GM12878 (cell line): ENCODE measurements around the gene RFXANK. TPM values are rescaled to one million over a fixed set of nuclear protein-coding genes. Genes with fewer than 3 reads are reported as not detected.

Experiments
- ATAC-seq: fragments of 200-7000 bp; cut with Tn5 transposase; 3 replicates; pipeline ENCODE4 v1.9.1; 2020; ENCODE audit warnings: mild to moderate bottlenecking, moderate library complexity
- BruUV-seq: library from RNA; stranded (reverse); fragments of 400-500 nt; replicated peaks from 2 replicates; lab custom pipeline; 2021; lab: Mats Ljungman, UMichigan
- CTCF ChIA-PET: fragments of 300-600 bp; sonication (Branson Sonifier 250); formaldehyde crosslinking; extraction: SDS; loops from one replicate; lab custom pipeline; 2021; ENCODE audit warnings: inconsistent platforms; lab: Yijun Ruan, JAX
- POLR2A ChIA-PET: fragments of 350-600 bp; formaldehyde crosslinking; extraction: SDS; loops from one replicate; lab custom pipeline; 2021; ENCODE audit warnings: inconsistent platforms; lab: Charles Lee
- RAD21 ChIA-PET: fragments of 300-600 bp; sonication (Branson Sonifier 250); formaldehyde crosslinking; loops from one replicate; lab custom pipeline; 2023; ENCODE audit warnings: antibody characterized with exemption; ENCODE audit not compliant: unreplicated experiment; lab: Charles Lee
- SMC1A ChIA-PET: fragments of 300-600 bp; sonication (Branson Sonifier 250); formaldehyde crosslinking; loops from one replicate; lab custom pipeline; 2023; ENCODE audit not compliant: unreplicated experiment, uncharacterized antibody; lab: Charles Lee
- DNase-seq: peaks from one replicate; pipeline ENCODE4 v3.0.0-alpha.2; 2011; ENCODE audit warnings: low read depth, low spot score
- FAIRE-seq: peaks from 3 replicates; lab custom pipeline; 2011; peaks lifted over from hg19 to GRCh38; lab: Jason Lieb, UNC
- H2AFZ ChIP-seq: 2 replicates; pipeline ENCODE4 v1.6.0; 2011; ENCODE audit warnings: low read depth, low read length, control low read depth; ENCODE audit not compliant: control insufficient read depth
- H3K27ac ChIP-seq: 2 replicates; pipeline ENCODE4 v1.5.1; 2011; ENCODE audit warnings: control low read depth; ENCODE audit not compliant: control insufficient read depth, insufficient read depth
- H3K27me3 ChIP-seq, 2 experiments: replicated peaks in 1 of 2; 2 replicates each; pipeline versions ENCODE4 v1.6.0 to v1.6.1; 2011; ENCODE audit warnings: low read length in 1 of 2; ENCODE audit not compliant: control insufficient read depth in 2 of 2, insufficient read depth in 2 of 2
- H3K36me3 ChIP-seq, 2 experiments: 2 replicates each; pipeline ENCODE4 v1.5.1; 2011; ENCODE audit warnings: low read length in 1 of 2; ENCODE audit not compliant: control insufficient read depth in 2 of 2, insufficient read depth in 2 of 2
- H3K4me1 ChIP-seq: 2 replicates; pipeline ENCODE4 v1.6.1; 2011; ENCODE audit warnings: mild to moderate bottlenecking, low read length, moderate library complexity, mixed read lengths; ENCODE audit not compliant: control insufficient read depth, insufficient read depth
- H3K4me2 ChIP-seq: 2 replicates; pipeline ENCODE4 v1.6.0; 2011; ENCODE audit warnings: control low read depth; ENCODE audit not compliant: control insufficient read depth, insufficient read depth
- H3K4me3 ChIP-seq: fragments of 200-600 bp; sonication (generic); 2 replicates; pipeline ENCODE4 v1.5.1; 2016
- H3K79me2 ChIP-seq: 2 replicates; pipeline ENCODE4 v1.6.0; 2011; ENCODE audit warnings: low read length; ENCODE audit not compliant: control insufficient read depth, insufficient read depth
- H3K9ac ChIP-seq: 2 replicates; pipeline ENCODE4 v1.8.0; 2011; ENCODE audit warnings: low read length, control low read depth, mixed read lengths; ENCODE audit not compliant: control insufficient read depth, insufficient read depth
- H3K9me3 ChIP-seq: replicated peaks from 3 replicates; pipeline ENCODE4 v1.5.1; 2011; ENCODE audit warnings: mild to moderate bottlenecking, low read length; ENCODE audit not compliant: control insufficient read depth, insufficient read depth
- H4K20me1 ChIP-seq: 2 replicates; pipeline ENCODE4 v1.6.0; 2011; ENCODE audit not compliant: control insufficient read depth, insufficient read depth
- ATF7 ChIP-seq: fragments of 450-650 bp; IDR thresholded peaks from 2 replicates; pipeline ENCODE4 v1.6.1; 2016; ENCODE audit warnings: low read depth, mild to moderate bottlenecking
- CHD2 ChIP-seq: IDR thresholded peaks from 2 replicates; pipeline ENCODE4 v1.6.1; 2011; ENCODE audit warnings: low read depth, low read length, improper control_type of control experiment, borderline replicate concordance
- FOS ChIP-seq: IDR thresholded peaks from 3 replicates; pipeline ENCODE4 v1.6.1; 2011; ENCODE audit warnings: borderline replicate concordance; ENCODE audit not compliant: insufficient read length; ENCODE audit errors: extremely low read depth
- HCFC1 ChIP-seq: fragments of 150-350 bp; IDR thresholded peaks from 2 replicates; pipeline ENCODE4 v1.6.1; 2014; ENCODE audit warnings: low read length
- IRF5 ChIP-seq: fragments of 450-650 bp; IDR thresholded peaks from 2 replicates; pipeline ENCODE4 v1.6.1; 2017; ENCODE audit warnings: borderline replicate concordance
- LARP7 ChIP-seq: fragments of 450-650 bp; IDR thresholded peaks from 2 replicates; pipeline ENCODE4 v1.6.1; 2017; ENCODE audit warnings: mild to moderate bottlenecking
- NFXL1 ChIP-seq: fragments of 450-650 bp; IDR thresholded peaks from 2 replicates; pipeline ENCODE4 v1.6.1; 2017; ENCODE audit warnings: antibody characterized with exemption, mild to moderate bottlenecking, borderline replicate concordance
- NFYA ChIP-seq: IDR thresholded peaks from 2 replicates; pipeline ENCODE4 v1.6.1; 2011; ENCODE audit warnings: low read depth, mild to moderate bottlenecking, low read length, improper control_type of control experiment, borderline replicate concordance
- PAX8 ChIP-seq: fragments of 450-650 bp; IDR thresholded peaks from 2 replicates; pipeline ENCODE4 v1.6.1; 2017; ENCODE audit warnings: mild to moderate bottlenecking, moderate library complexity
- PBX3 ChIP-seq: IDR thresholded peaks from 2 replicates; pipeline ENCODE4 v1.6.1; 2011; ENCODE audit warnings: mild to moderate bottlenecking, low read depth, low read length, moderate library complexity; ENCODE audit not compliant: insufficient replicate concordance
- RFX5 ChIP-seq: IDR thresholded peaks from 2 replicates; pipeline ENCODE4 v1.6.1; 2011; ENCODE audit warnings: low read depth, low read length, improper control_type of control experiment
- ZBED1 ChIP-seq: IDR thresholded peaks from 2 replicates; pipeline ENCODE4 v1.6.1; 2016; ENCODE audit warnings: borderline replicate concordance
- WGBS: methylation state at CpG from one replicate; pipeline ENCODE4 v1.1.6; 2016; ENCODE audit warnings: low lambda C conversion rate; ENCODE audit not compliant: insufficient replicate concordance, insufficient coverage; ENCODE audit errors: missing lambda C conversion rate; 5-methylcytosine and 5-hydroxymethylcytosine counted together
- in situ Hi-C: fragments of 300-500 bp; cut with MboI; formaldehyde crosslinking; loops from 9 replicates; pipeline ENCODE4 v1.14.3; 2018; ENCODE audit warnings: mixed read lengths
- intact Hi-C: fragments of 100-400 bp; cut with micrococcal nuclease; formaldehyde crosslinking; loops from one replicate; pipeline ENCODE4 v1.14.2; 2022; ENCODE audit not compliant: unreplicated experiment
- polyA plus RNA-seq, 11 experiments: library from polyadenylated mRNA; depleted of rRNA in 4 of 11; unstranded in 6 of 11; stranded (reverse) in 5 of 11; fragments of >200 nt; fragmentation: Nextera tagmentation in 4 of 11; fragmentation: Illumina TruSeq in 1 of 11; extraction: Ambion mirVana in 4 of 11; extraction: Trizol in 1 of 11; gene quantifications; 1 replicate in 1 of 11; 2 replicates in 10 of 11; pipeline versions ENCODE4 v1.2.1 to v1.2.3, GENCODE V29; 2011 to 2016; ENCODE audit warnings: inconsistent platforms in 2 of 11, missing spikeins in 2 of 11, low read depth in 1 of 11
- total RNA-seq, 4 experiments: library from RNA; depleted of rRNA in 3 of 4; stranded (reverse); fragments of >200 nt in 3 of 4; fragmentation: Illumina TruSeq in 1 of 4; extraction: Trizol in 1 of 4; gene quantifications; 2 replicates each; pipeline versions ENCODE4 v1.2.1 to v1.2.3, GENCODE V29; 2013 to 2021

Gene RFXANK
- total and polyA plus RNA-seq, 10 of the 15 experiments (the other 5 are each of a cell fraction or from before 2014, with no cell fraction given) = 70.8 to 125 (median 95.7) TPM

GRCh38 chr19:19230999-19231398 is 38.9 kb downstream of the RFXANK start:
- in situ Hi-C loops (no loop called here), intact Hi-C loops (no loop called here)
- no TSS peak for BruUV-seq
- ChIA-PET POLR2A (no interaction called here), RAD21 (interaction anchor here (0.6 kb wide), 1 partner anchor 104 kb away, joined by 4 read pairs; no protein-coding TSS in a partner anchor), CTCF (no interaction called here), SMC1A (interaction anchor here (1.0 kb wide), 1 partner anchor 28 kb away, joined by 3 read pairs; the partner anchor contains the start of gene NR2C2AP)
- H2AFZ ChIP-seq = no peak overlapping the region
- no peak for ATAC-seq
- no peak for FAIRE-seq
- no peak overlapping the region for H3K4me3 ChIP-seq
- H3K27ac ChIP-seq = no peak overlapping the region
- H3K9me3 ChIP-seq = peaks cover 11% of the 10 kb centered on the region; the same call in 2 of the 3 replicates
- no peaks in the 10 kb centered on the region for H3K4me1 ChIP-seq
- WGBS = 73% methylated on average over 9 of the region's 9 CpGs
- no peak overlapping the region for H3K4me2 ChIP-seq
- no peaks in the 10 kb centered on the region for H3K79me2 ChIP-seq
- no peak for DNase-seq
- H3K9ac ChIP-seq = no peak overlapping the region
- H4K20me1 ChIP-seq = no peaks in the 10 kb centered on the region
- TF ChIP-seq PBX3 (no peak), PAX8 (no peak), ZBED1 (no peak), ATF7 (no peak), FOS (no peak), HCFC1 (no peak), IRF5 (no peak), CHD2 (no peak), RFX5 (no peak), NFYA (no peak), LARP7 (no peak), NFXL1 (no peak)
- H3K36me3 ChIP-seq = no peaks in the 10 kb centered on the region
- H3K27me3 ChIP-seq = no peaks in the 10 kb centered on the region; a peak in 1 of 4 replicates
